K562 (cell line): ENCODE data around the gene JAKMIP1. TPM values are rescaled to one million over a fixed set of nuclear protein-coding genes. Genes with fewer than 3 reads are reported as not detected.

Experiments
- ATAC-seq: fragments of 200-7000 bp; cut with Tn5 transposase; 3 replicates; pipeline ENCODE4 v1.9.1; 2020; ENCODE audit warnings: moderate library complexity
- BruUV-seq: library from RNA; stranded (reverse); fragments of 400-500 nt; replicated peaks from 2 replicates; lab custom pipeline; 2021; lab: Mats Ljungman, UMichigan
- CTCF ChIA-PET: fragments of 300-600 bp; formaldehyde crosslinking; extraction: SDS; loops from one replicate; lab custom pipeline; 2021; ENCODE audit warnings: low intra/inter-chr PET ratio; lab: Yijun Ruan, JAX
- POLR2A ChIA-PET: fragments of 300-600, 350-650 bp; sonication (Branson Sonifier 250); formaldehyde crosslinking; extraction: SDS; loops from one replicate; lab custom pipeline; 2021; ENCODE audit warnings: antibody characterized with exemption, inconsistent platforms; lab: Yijun Ruan, JAX
- DNase-seq, 4 experiments: peaks; one replicate each; pipeline versions ENCODE4 v3.0.0 to v3.0.0-alpha.2; 2011 to 2018; ENCODE audit warnings: low spot score in 3 of 4, mixed read lengths in 3 of 4; ENCODE audit errors: extremely low read depth in 1 of 4
- FAIRE-seq: peaks from 2 replicates; lab custom pipeline; 2011; peaks lifted over from hg19 to GRCh38; lab: Jason Lieb, UNC
- H2AFZ ChIP-seq: 2 replicates; pipeline ENCODE4 v1.6.0; 2011; ENCODE audit warnings: low read depth, low read length, control low read depth, inconsistent platforms
- H3K27ac ChIP-seq: fragments of 200-600 bp; 3 replicates; pipeline ENCODE4 v1.8.0; 2011; ENCODE audit warnings: low read depth, mild to moderate bottlenecking, control low read depth, inconsistent platforms, low read length, moderate library complexity, mixed read lengths; ENCODE audit errors: extremely low read depth
- H3K27me3 ChIP-seq, 2 experiments: fragments of 300-600 bp in 1 of 2; 2 replicates in 1 of 2; 3 replicates in 1 of 2; pipeline versions ENCODE4 v1.6.0 to v1.8.0; 2011; ENCODE audit warnings: inconsistent platforms in 2 of 2, low read length in 2 of 2, mild to moderate bottlenecking in 1 of 2, mixed read lengths in 1 of 2, moderate library complexity in 1 of 2; ENCODE audit not compliant: control insufficient read depth in 2 of 2, insufficient read depth in 2 of 2
- H3K36me3 ChIP-seq: fragments of 300-600 bp; 3 replicates; pipeline ENCODE4 v1.8.0; 2011; ENCODE audit warnings: mild to moderate bottlenecking, low read length, inconsistent platforms; ENCODE audit not compliant: control insufficient read depth, insufficient read depth
- H3K4me1 ChIP-seq, 2 experiments: fragments of 200-600 bp in 1 of 2; replicated peaks in 1 of 2; 2 replicates in 1 of 2; 3 replicates in 1 of 2; pipeline versions ENCODE4 v1.5.1 to v1.8.0; 2011; ENCODE audit warnings: inconsistent platforms in 2 of 2, low read length in 2 of 2, mild to moderate bottlenecking in 1 of 2, mixed read lengths in 1 of 2, moderate library complexity in 1 of 2; ENCODE audit not compliant: control insufficient read depth in 2 of 2, insufficient read depth in 2 of 2
- H3K4me2 ChIP-seq: 2 replicates; pipeline ENCODE4 v1.6.1; 2011; ENCODE audit warnings: low read length, control low read depth, inconsistent platforms, mixed read lengths; ENCODE audit not compliant: insufficient read depth
- H3K4me3 ChIP-seq: fragments of 200-600 bp; sonication (generic), shearing (Covaris generic); 2 replicates; pipeline ENCODE4 v1.5.1; 2016; ENCODE audit warnings: control low read depth, inconsistent platforms
- H3K79me2 ChIP-seq: fragments of 200-600 bp; 3 replicates; pipeline ENCODE4 v1.8.0; 2011; ENCODE audit warnings: low read length, inconsistent platforms; ENCODE audit not compliant: control insufficient read depth, insufficient read depth
- H3K9ac ChIP-seq, 2 experiments: 2 replicates each; pipeline versions ENCODE4 v1.6.0 to v1.6.1; 2011; ENCODE audit warnings: low read depth in 2 of 2, low read length in 2 of 2, control low read depth in 1 of 2, inconsistent platforms in 1 of 2, mild to moderate bottlenecking in 1 of 2, mixed read lengths in 1 of 2; ENCODE audit not compliant: insufficient read depth in 1 of 2
- H3K9me1 ChIP-seq: one replicate; pipeline ENCODE4 v1.6.0; 2011; ENCODE audit warnings: inconsistent platforms, mild to moderate bottlenecking, low read length, moderate library complexity; ENCODE audit not compliant: control insufficient read depth, insufficient read depth
- H3K9me3 ChIP-seq: replicated peaks from 2 replicates; pipeline ENCODE4 v1.5.1; 2011; ENCODE audit warnings: low read depth, low read length, inconsistent platforms; ENCODE audit not compliant: control insufficient read depth, insufficient read depth
- H4K20me1 ChIP-seq: replicated peaks from 2 replicates; pipeline ENCODE4 v1.6.1; 2011; ENCODE audit warnings: low read length, inconsistent platforms, mixed read lengths; ENCODE audit not compliant: control insufficient read depth, insufficient read depth
- FIP1L1 ChIP-seq: fragments of 200-400 bp; formaldehyde crosslinking; IDR thresholded peaks from 2 replicates; pipeline ENCODE4 v1.6.1; 2018; ENCODE audit warnings: mild to moderate bottlenecking, low read depth, low read length; ENCODE audit not compliant: poor library complexity, severe bottlenecking
- GTF2F1 ChIP-seq: IDR thresholded peaks from 2 replicates; pipeline ENCODE4 v1.6.1; 2011; ENCODE audit warnings: low read depth, low read length, improper control_type of control experiment
- KDM1A ChIP-seq, 2 experiments: fragments of 450-650 bp; IDR thresholded peaks; 2 replicates each; pipeline ENCODE4 v1.6.1; 2016; ENCODE audit warnings: mild to moderate bottlenecking in 2 of 2
- KHSRP ChIP-seq: fragments of 450-650 bp; IDR thresholded peaks from 2 replicates; pipeline ENCODE4 v1.6.1; 2017
- MTA2 ChIP-seq: fragments of 450-650 bp; IDR thresholded peaks from 2 replicates; pipeline ENCODE4 v1.6.1; 2016; ENCODE audit warnings: low read depth
- NFXL1 ChIP-seq: fragments of 450-650 bp; formaldehyde crosslinking; IDR thresholded peaks from 2 replicates; pipeline ENCODE4 v1.4.0; 2021; ENCODE audit warnings: mild to moderate bottlenecking
- NR2C1 ChIP-seq, 2 experiments: fragments of 450-650 bp; IDR thresholded peaks; 2 replicates each; pipeline ENCODE4 v1.6.1; 2017; ENCODE audit warnings: mild to moderate bottlenecking in 2 of 2, antibody characterized with exemption in 1 of 2, inconsistent platforms in 1 of 2, missing compliant biosample characterization in 1 of 2, missing genetic modification characterization in 1 of 2
- NUFIP1 ChIP-seq: fragments of 450-650 bp; IDR thresholded peaks from 2 replicates; pipeline ENCODE4 v1.6.1; 2018; ENCODE audit not compliant: partially characterized antibody
- RB1 ChIP-seq: fragments of 450-650 bp; IDR thresholded peaks from 2 replicates; pipeline ENCODE4 v1.6.1; 2017; ENCODE audit warnings: low read depth, mild to moderate bottlenecking
- RBM14 ChIP-seq: fragments of 200-400 bp; formaldehyde crosslinking; IDR thresholded peaks from 2 replicates; pipeline ENCODE4 v1.6.1; 2018; ENCODE audit warnings: low read depth, mild to moderate bottlenecking, low read length, moderate library complexity, borderline replicate concordance; ENCODE audit not compliant: insufficient read depth
- STAG1 ChIP-seq: sonication (generic); formaldehyde crosslinking; IDR thresholded peaks from 2 replicates; pipeline ENCODE4 v1.5.0; 2020; ENCODE audit warnings: missing genetic modification reagents, borderline replicate concordance
- SUPT5H ChIP-seq: fragments of 450-650 bp; IDR thresholded peaks from 2 replicates; pipeline ENCODE4 v1.6.1; 2016
- TSC22D4 ChIP-seq: fragments of 450-650 bp; IDR thresholded peaks from 2 replicates; pipeline ENCODE4 v1.6.1; 2016; ENCODE audit warnings: missing genetic modification characterization, missing biosample characterization, control low read depth
- ZNF3 ChIP-seq: fragments of 250-450 bp; sonication (Bioruptor Pico); IDR thresholded peaks from 2 replicates; pipeline ENCODE4 v1.5.0; 2021; ENCODE audit warnings: mild to moderate bottlenecking, moderate library complexity
- WGBS: fragments of 100-300 bp; shearing (Covaris generic); methylation state at CpG from one replicate; pipeline ENCODE4 v1.1.6; 2016; ENCODE audit warnings: low coverage, mixed read lengths; ENCODE audit not compliant: insufficient coverage; ENCODE audit errors: missing lambda C conversion rate; 5-methylcytosine and 5-hydroxymethylcytosine counted together
- in situ Hi-C: fragments of 300-500 bp; cut with MboI; formaldehyde crosslinking; loops from 4 replicates; pipeline ENCODE4 v1.15.0; 2018; ENCODE audit warnings: inconsistent platforms, mixed read lengths
- intact Hi-C: fragments of 100-400 bp; cut with micrococcal nuclease; formaldehyde crosslinking; loops from 2 replicates; pipeline ENCODE4 v1.14.2; 2022
- polyA plus RNA-seq, 8 experiments: library from polyadenylated mRNA; depleted of rRNA in 4 of 8; stranded (reverse) in 5 of 8; unstranded in 3 of 8; fragments of >200 nt; fragmentation: Nextera tagmentation in 2 of 8; fragmentation: Illumina TruSeq in 1 of 8; extraction: Ambion mirVana in 2 of 8; extraction: Trizol in 1 of 8; gene quantifications; 2 replicates each; pipeline versions ENCODE4 v1.2.1 to v1.2.3, GENCODE V29; 2011 to 2014; ENCODE audit warnings: inconsistent platforms in 1 of 8, missing spikeins in 1 of 8
- total RNA-seq, 7 experiments: library from RNA; depleted of rRNA in 6 of 7; stranded (reverse); fragments of >200 nt in 6 of 7; fragmentation: Illumina TruSeq in 2 of 7; extraction: Trizol in 2 of 7; gene quantifications; 2 replicates each; pipeline versions ENCODE4 v1.2.1 to v1.2.3, GENCODE V29; 2011 to 2021; ENCODE audit warnings: low replicate concordance in 1 of 7
- TF ChIP-seq, protein P1 (sequence below): sonication (generic); formaldehyde crosslinking; IDR thresholded peaks from 2 replicates; pipeline ENCODE4 v1.8.0; 2022; ENCODE audit warnings: mild to moderate bottlenecking, missing genetic modification reagents, borderline replicate concordance
- TF ChIP-seq, protein P2 (sequence below): fragments of 450-650 bp; IDR thresholded peaks from 2 replicates; pipeline ENCODE4 v1.6.1; 2017; ENCODE audit warnings: mild to moderate bottlenecking, moderate library complexity

JAKMIP1 gene
- total and polyA plus RNA-seq, 9 of the 15 experiments (the other 6 are each of a cell fraction or from before 2014, with no cell fraction given), result not detected

DNA sequence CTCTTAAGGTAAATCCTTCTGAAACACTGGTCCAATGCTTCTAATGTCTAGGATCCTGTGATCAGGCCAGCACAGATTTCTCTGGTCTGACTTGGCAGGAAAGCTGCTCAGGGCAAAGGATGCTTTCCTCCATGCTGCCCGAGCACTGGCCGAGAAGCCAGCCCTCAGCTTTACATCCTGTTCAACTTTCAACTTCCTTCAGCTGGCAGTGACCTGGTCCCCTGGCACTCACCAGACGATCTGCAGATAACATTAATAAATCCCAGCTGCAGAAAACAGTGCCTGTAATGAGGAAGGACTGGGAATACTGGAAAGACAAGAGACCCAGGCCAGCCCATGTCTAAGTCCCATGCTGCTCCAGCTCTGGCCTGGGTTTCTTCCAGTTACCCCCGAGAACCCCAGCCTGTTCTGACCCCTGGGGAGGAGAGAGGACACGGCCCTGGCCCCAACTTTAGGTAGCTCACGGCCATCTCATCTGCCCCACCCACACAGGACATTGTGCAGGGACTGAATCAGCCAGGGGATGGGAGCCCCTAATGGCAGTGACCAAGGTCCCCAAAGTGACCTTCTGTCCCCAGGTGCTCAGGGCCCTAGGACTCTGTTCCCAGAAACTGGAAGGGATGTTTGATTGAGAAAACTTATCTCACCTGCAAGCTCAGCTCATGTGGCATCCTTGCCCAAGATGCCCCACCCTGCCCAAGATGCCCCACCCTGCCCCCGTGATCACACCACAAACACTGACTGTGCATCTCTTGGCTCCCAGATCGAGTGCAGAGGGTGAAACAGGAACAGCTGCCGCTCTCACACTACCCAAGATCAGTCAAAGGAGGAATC is 28.0 kb downstream of the JAKMIP1 start:
- no peak for FAIRE-seq
- Histone ChIP-seq H3K79me2 (no peaks in the 10 kb centered on the region), H4K20me1 (no peaks in the 10 kb centered on the region), H3K27me3 (no peaks in the 10 kb centered on the region), H3K4me1 (no peaks in the 10 kb centered on the region), H3K36me3 (no peaks in the 10 kb centered on the region), H3K27ac (no peak overlapping the region), H3K9ac (no peak overlapping the region), H2AFZ (no peak overlapping the region), H3K9me1 (no peaks in the 10 kb centered on the region), H3K9me3 (no peaks in the 10 kb centered on the region), H3K4me3 (no peak overlapping the region), H3K4me2 (no peak overlapping the region)
- no peak for DNase-seq
- in situ Hi-C loops, result no loop called here
- ChIA-PET POLR2A (no interaction called here), CTCF (no interaction called here)
- intact Hi-C loops, result no loop called here
- ATAC-seq, result no peak
- WGBS, result 0% methylated on average over 9 of the region's 9 CpGs
- BruUV-seq, result no TSS peak
- TF ChIP-seq NR2C1 (IDR thresholded peaks at IDR 0.05), result no peak
- TF ChIP-seq NR2C1 (tag; IDR thresholded peaks at IDR 0.05), result no peak
- no peak for TF ChIP-seq NUFIP1
- TF ChIP-seq, protein P1, sequence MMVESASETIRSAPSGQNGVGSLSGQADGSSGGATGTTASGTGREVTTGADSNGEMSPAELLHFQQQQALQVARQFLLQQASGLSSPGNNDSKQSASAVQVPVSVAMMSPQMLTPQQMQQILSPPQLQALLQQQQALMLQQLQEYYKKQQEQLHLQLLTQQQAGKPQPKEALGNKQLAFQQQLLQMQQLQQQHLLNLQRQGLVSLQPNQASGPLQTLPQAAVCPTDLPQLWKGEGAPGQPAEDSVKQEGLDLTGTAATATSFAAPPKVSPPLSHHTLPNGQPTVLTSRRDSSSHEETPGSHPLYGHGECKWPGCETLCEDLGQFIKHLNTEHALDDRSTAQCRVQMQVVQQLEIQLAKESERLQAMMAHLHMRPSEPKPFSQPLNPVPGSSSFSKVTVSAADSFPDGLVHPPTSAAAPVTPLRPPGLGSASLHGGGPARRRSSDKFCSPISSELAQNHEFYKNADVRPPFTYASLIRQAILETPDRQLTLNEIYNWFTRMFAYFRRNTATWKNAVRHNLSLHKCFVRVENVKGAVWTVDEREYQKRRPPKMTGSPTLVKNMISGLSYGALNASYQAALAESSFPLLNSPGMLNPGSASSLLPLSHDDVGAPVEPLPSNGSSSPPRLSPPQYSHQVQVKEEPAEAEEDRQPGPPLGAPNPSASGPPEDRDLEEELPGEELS (CRISPR knock-in tag), result no peak
- TF ChIP-seq RB1, result no peak
- TF ChIP-seq KDM1A (IDR thresholded peaks at IDR 0.05), result no peak
- TF ChIP-seq FIP1L1, result no peak
- no peak for TF ChIP-seq MTA2
- no peak for TF ChIP-seq SUPT5H
- no peak for TF ChIP-seq STAG1
- TF ChIP-seq NFXL1, result no peak
- no peak for TF ChIP-seq ZNF3 (CRISPR knock-in tag)
- TF ChIP-seq GTF2F1, result no peak
- no peak for TF ChIP-seq TSC22D4 (tag)
- TF ChIP-seq RBM14, result no peak
- no peak for TF ChIP-seq KHSRP
- TF ChIP-seq, protein P2, sequence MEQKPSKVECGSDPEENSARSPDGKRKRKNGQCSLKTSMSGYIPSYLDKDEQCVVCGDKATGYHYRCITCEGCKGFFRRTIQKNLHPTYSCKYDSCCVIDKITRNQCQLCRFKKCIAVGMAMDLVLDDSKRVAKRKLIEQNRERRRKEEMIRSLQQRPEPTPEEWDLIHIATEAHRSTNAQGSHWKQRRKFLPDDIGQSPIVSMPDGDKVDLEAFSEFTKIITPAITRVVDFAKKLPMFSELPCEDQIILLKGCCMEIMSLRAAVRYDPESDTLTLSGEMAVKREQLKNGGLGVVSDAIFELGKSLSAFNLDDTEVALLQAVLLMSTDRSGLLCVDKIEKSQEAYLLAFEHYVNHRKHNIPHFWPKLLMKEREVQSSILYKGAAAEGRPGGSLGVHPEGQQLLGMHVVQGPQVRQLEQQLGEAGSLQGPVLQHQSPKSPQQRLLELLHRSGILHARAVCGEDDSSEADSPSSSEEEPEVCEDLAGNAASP, result no peak
